GM21576 (cell line): Measurements from ENCODE around the gene NEMP1.
A peak's percentile ranks its signal among the peaks of the same experiment; 100 is the strongest.
"Not testable (repeated sequence)": the region's sequence is repeated elsewhere in the genome, so short reads cannot be mapped to it uniquely, and the experiment has no call there.

Source experiments
- ATAC-seq: cut with Tn5 transposase; IDR thresholded peaks from one replicate; pipeline ENCODE4 v1.9.1; 2021; ENCODE audit warnings: mild to moderate bottlenecking, moderate library complexity; ENCODE audit not compliant: unreplicated experiment

NEMP1 gene, protein sequence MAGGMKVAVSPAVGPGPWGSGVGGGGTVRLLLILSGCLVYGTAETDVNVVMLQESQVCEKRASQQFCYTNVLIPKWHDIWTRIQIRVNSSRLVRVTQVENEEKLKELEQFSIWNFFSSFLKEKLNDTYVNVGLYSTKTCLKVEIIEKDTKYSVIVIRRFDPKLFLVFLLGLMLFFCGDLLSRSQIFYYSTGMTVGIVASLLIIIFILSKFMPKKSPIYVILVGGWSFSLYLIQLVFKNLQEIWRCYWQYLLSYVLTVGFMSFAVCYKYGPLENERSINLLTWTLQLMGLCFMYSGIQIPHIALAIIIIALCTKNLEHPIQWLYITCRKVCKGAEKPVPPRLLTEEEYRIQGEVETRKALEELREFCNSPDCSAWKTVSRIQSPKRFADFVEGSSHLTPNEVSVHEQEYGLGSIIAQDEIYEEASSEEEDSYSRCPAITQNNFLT

DNA sequence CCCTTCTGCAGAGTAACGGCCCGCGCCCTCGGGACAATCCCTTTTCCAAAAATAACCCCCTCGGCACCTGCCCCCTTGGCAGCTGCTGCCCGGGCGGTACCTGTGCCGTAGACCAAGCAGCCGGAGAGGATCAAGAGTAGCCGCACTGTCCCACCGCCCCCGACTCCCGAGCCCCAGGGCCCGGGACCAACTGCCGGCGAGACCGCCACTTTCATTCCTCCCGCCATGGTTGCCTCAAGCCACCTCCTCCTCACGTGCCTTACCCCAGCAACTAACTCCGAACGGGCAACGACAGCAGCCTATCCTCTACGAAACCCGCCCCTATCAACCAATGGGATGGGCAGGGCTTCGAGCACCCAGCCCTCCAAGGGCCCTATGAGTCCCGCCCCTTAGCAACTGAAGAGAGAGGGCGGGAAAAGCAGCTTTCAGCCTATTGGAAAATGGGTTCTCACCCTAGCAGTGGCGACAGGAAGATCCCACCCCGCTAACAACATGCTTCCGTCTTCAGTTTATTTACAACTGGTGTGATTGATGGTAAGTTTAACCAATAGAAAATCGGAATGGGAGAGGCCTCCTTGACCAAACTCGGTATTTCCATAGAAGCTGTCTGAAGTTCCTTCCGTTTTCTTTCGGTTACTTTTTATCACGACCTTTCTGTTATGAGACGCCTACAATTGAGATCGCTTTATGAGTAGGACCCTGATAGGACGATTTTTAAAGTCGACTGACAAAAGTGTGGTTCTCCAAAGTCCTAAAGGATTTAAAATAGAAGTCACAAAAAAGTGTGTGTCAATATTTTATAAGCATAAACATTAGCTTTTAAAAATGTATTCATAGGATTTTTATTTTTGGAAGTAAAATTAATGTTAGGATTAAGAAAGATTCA is at the start of gene NEMP1:
TSS of gene NEMP1 (minus strand) at position 273 of the 886 bp plus-strand sequence. CDS start at position 227, 46 bp downstream.
- peak; percentile 95 for ATAC-seq

DNA sequence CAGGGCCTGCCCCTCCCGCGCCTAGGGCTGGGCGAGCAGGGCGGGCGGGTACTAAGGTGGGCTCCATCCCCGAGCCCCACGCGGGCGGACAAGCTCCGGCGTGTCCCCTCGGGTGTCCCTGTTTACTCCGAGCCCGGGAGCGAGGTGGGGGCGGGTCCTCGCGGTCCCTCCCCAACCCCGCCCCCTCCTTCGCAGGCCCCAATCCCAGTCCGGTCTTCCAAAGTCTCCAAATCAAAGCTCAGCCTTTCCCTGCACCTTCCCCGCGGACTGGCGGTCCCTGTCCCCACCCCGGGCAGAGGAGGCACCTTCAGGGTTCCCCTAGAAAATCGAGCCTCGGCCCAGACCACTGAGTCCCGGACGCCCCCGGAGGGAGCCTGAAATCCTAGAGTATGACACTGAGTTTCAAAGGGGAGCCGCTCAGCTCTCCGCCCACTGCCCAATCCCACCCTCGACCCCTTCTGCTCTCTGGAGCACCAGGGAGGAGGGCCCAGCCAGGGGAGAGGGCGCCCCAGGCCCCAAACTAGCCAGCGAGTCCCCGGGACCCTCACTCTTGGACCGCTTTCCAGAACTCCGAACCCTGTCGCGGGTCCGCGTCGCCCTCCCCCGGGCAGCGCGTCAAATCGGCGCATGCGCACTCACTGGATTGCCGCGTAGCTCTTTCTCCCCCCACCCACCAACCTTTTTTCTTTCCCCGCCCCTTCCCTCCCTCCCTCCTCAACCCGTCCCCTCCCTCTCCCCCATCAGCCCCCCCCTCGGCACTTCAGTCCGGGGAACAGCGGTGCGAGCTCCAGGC is 49.3 kb upstream of the NEMP1 start, which contains the start of gene LRP1:
TSS of gene LRP1 (plus strand) at position 758 of the 793 bp plus-strand sequence. CDS start 482 bp downstream, outside the sequence.
- ATAC-seq = no peak

DNA sequence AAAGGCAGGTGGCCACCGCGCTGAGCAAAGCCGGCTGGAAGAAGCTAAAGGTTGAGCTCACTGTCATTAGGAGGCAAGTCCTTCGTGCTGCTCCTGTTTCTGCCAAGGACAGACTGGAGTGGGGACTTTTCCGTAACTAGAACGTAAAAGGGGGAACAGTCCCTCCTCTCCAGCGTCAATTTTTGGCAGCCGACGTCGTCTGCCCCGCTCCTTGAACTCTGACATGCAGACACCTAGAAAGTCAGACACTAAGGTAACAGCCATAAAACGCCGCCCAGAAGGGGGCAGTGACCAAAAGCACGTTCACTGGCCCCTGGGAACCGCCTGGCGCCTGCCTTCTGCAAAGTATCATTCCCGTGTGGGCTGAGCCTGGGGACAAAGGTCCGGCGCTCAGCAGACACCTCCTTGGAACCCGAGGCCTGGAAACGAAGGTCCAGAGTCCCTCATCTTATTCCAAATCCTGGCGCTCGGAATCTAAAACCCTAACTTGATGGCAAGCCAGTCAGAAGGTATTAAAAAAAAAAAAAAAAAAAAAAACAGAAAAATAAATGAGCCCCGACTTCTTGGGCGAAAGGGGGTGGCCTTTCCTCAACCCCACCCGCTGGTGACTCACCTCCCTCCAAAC is 48.6 kb upstream of the NEMP1 start:
- ATAC-seq = no peak

- no peak for ATAC-seq
Measured at GRCh38 chr12:57126561-57126960, 48.0 kb upstream of the NEMP1 start.

DNA sequence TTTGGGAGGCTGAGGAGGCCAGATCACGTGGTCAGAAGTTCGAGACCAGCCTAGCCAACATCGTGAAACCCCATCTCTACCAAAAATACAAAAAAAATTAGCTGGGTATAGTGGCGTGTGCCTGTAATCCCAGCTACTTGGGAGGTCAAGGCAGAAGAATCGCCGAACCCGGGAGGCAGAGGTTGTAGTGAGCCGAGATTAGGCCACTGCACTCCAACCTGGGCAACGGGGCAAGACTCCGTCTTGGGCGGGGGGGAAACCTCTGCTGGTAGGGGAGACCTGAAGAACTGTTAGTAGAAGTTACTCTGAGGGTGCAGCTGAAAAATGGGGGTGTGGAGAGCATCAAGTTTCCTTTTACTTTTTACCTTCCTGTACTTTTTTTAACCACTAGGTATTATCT is 47.5 kb upstream of the NEMP1 start:
- ATAC-seq = no peak

DNA sequence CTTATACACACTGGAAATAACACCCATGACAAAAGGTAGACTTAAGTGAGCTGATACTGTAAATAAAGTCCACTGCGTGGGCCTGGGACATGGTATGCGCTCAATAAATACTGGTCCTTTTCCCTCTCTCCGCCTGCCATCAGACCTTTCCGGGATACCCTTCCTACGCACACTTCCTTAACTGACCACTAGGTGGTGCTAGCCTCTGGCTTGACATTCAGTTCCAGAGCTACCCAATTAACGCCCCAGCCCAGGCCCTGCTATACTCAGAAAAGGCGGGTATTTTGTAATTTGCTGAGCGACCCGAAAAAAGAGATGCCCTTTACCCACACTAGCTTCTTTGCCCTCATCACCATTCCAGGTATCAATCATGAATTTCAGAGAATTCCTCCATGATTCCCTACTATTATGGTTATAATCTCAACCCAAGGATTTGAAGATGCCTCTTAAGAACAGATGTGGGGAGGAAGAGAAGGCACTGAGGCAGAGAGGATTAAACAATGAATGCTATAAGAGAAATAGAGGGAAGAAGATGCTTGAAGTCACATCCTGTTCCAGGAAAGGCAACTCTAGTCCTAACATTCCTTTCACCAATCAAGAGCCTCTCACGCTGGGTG is 45.8 kb upstream of the NEMP1 start:
- ATAC-seq = no peak

DNA sequence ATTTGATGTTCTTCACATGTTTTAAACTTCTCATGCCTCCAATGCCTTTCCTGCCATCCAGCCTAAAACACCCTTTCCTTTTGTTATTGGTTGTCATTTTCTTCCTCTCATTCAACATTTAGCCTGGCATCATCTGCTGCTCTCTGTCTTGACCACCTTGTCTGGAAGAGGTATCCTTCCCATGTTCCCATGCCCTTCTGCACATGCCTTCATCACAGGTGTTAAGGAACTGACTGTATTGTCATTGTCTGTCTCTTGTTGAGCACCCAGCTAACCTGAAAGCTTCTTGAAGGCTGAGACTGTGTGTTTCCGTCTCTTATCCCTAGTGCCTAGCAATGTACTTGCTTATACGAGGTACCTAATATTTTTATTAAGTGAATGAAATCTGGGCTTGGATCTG is 45.2 kb upstream of the NEMP1 start:
- ATAC-seq = no peak

GRCh38 chr12:57120718-57121117 is 42.1 kb upstream of the NEMP1 start:
- not testable (repeated sequence) for ATAC-seq

DNA sequence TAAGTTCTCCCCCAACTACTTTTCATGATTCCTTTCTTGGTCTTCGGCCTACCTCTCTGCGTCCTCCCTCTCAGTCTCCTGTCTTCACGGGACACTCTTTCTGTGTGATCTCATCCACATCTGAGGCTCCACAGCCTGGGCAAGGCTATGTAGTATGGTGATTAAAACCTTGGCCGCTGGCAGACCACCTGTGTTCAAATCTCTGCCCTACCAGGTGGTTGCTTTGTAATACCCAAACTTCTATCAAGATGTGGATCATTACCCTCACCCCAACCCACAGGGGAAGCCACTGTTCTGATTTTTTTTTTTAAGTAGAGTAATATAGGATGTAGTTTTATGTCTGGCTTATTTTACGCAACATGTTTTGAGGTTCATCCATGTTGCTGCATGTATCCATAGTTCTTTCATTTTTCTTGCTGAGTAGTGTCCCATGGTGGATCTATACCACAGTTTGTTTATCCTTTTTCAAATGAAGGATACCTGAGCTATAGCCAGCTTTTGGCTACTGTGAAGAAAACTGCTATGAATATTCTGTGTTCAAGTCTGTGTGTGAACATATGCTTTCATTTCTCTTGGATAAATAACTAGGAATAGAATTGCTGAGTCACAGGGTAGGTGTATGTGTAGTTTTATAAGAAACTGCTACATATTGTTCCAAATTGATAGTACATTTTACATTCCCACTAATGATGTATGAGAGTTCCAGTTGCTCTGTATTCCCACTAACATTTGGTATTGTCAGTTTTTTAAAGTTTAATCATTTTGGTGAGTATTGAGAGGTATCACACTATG is 40.9 kb upstream of the NEMP1 start:
- no peak for ATAC-seq

- ATAC-seq = no peak
Measured at GRCh38 chr12:57118711-57119271, 40.2 kb upstream of the NEMP1 start.

DNA sequence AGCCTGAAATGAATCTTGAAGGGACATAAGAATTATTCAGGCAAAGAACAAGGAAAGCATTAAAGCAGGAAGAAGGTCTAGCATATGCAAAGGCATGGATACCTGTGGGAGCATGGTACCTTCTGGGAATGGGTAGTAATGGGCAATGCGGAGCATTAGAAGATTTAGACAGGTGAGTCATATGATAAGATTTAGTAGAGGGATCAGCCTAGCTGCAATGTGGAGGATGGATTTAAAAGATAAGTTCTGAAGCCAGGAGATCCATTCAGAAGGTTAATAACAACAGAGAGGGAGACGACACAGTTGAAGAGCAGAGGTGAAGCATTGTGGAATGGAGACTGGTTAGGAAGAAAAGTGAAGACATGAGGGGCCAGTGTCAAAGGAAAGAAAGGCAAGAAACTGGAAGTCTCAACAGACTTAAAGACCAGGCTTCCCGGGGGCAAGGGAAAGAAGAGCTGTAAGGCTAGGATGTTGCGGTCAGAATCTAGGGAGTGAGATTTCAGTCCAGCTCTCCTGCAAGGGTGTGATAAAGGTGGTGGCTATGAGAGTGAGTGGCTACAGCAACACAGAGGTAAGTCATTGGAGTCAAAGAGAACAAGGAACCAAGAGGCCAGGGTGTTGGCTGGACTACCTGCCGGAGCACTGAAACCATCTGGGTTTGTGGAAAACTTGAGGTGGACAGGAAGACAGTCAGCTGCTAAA is 38.1 kb upstream of the NEMP1 start:
- no peak for ATAC-seq

- peak; percentile 56 for ATAC-seq
Measured at GRCh38 chr12:57112492-57113294, 34.1 kb upstream of the NEMP1 start.

- ATAC-seq = peak; percentile 57
Measured at GRCh38 chr12:57111031-57111734, 32.6 kb upstream of the NEMP1 start, which contains the start of gene STAT6. Gene STAT6, minus strand, starts transcription at chr12:57111362. Its CDS starts 3,084 bp downstream, at chr12:57108278.

DNA sequence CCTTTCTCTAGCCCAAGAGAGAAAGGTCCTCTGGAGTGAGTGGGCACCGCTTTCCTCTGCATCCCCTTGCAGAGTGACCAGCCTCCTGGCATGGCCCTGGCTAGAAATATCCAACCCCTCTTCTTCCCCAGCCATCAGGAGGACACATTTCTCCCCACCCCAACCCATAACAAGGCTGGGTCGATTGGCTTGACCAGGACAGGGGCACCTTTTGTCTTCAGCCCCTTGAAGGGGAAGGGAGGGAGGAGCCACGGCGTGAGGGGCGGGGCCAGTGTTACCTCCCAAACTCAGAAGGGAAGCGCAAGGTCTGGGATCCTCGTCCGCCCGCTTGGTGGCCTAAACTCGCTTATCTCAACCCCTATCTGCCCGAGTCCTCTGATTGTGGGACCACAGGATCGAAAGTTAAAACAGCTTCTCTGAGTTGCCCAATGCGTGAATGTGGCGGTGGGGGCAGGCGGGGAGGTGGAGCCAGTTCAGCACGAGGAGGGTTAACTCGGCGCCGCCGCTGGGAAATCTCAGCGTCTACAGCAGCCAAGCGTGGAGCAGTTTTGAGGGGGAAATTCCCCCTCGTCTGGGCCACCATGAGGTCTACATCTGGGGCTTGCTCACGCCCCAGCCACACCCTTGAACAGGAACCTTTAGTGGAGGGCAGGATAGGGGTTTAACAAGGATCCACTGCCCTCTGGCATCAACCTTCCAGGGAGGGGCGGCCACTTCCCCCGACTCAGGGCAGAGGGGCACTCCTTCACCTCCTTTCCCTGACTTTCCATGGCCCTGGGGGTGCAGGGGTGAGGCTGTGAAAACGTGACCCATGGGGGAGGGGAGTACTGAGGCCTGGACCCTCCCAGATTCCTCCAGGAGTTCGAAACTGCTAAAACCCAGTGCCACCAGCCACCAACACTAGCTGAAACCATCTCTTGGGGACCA is 31.8 kb upstream of the NEMP1 start:
- peak; percentile 40 for ATAC-seq
